T-helper 1 cell treated with Interleukin-12 subunit alpha and Interleukin-12 subunit beta and Interleukin-4 antibody, amounts not matched to agents 30 ng/mL and 1 ng/mL, for 36 hours (primary cell): ENCODE results near the gene KCNK15. TPM values are rescaled to one million over a fixed set of nuclear protein-coding genes. Genes with fewer than 3 reads are reported as not detected.

Source experiments
- intact Hi-C: fragments of 100-400 bp; cut with micrococcal nuclease; formaldehyde crosslinking; loops from one replicate; pipeline ENCODE4 v1.15.1; 2024
- total RNA-seq: library from RNA; stranded (reverse); gene quantifications from 2 replicates; pipeline ENCODE4 v1.2.3, GENCODE V29; 2022

KCNK15 gene
- total RNA-seq, 1 donor from 2014 or later, result 0.25 TPM

- intact Hi-C loops, result no loop called here
These were observed 30.0 kb upstream of the KCNK15 start for GRCh38 chr20:44715499-44716308.

DNA sequence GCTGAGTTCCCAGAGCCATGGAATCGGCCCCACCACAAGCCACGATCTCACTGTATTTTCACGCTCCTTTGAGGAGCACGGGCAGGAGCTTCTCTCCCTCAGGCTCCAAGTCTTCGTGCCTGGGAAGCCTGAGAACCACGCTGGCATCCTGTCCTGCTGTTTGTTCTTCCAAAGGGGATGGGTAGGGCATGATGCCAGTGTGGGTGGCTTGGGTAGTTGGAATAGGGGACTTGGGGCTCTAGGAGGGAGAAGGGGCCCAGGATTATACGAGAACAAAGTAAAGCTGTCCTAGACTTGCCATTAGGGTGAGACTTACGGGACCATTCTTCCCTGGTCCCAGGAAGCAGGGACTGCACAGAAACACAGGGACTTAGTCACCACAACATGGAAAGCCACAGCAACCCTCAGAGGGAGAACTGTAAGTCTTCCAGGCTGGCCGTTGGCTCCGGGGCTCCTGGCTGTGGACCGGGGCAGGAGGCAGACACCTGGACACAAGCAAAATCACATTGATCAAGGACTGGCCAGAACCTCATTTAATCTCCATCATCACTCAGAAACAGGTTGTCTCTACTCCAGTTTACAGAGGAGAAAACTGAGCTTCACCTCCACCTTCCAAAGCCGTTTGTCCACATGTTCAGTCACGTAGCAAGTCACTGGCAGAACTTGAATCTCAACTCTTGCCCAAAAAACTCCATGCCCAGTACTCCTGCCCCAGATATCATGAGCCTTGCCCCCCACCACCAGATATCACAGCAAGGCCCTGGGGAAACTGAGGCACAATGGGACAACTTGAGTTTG, 29.2 kb upstream of the KCNK15 start:
- intact Hi-C loops, result no loop called here

GRCh38 chr20:44717986-44718385, 27.7 kb upstream of the KCNK15 start:
- intact Hi-C loops, result no loop called here

GRCh38 chr20:44719841-44720240, 25.8 kb upstream of the KCNK15 start:
- intact Hi-C loops, result no loop called here

DNA sequence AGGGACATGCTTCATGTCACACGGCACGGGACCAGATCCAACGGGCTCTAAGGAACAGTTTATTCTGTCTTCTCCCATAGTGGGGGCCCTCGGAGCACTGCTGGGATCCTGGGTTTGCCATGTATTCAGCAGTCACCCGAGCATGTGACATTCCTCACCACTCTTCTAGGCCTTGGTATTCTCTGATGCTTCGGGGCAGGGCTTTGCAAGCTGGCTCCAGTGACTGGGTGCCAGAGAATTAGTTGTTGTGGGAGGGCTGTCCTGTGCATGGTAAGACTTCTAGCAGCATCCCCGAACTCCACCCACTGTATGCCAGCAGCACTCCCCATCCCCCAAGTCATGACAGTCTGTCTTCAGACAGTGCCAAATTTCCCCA, 25.1 kb upstream of the KCNK15 start:
- intact Hi-C loops, result no loop called here

- intact Hi-C loops, result no loop called here
These were observed 24.5 kb upstream of the KCNK15 start for GRCh38 chr20:44720997-44721784.

DNA sequence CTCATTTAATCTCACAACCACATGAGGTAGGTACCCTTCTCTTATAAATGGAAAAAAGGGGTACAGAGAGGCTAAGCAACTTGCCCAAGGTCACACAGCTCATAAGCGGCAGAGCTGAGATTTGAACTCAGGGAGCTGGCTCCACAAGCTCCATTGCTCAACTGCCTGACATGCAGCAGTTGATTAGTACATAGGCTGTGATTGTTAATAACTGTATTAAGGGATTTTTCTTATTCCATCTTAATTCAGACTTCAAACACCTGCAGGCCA, 23.9 kb upstream of the KCNK15 start:
- intact Hi-C loops, result no loop called here

GRCh38 chr20:44722990-44723389, 22.7 kb upstream of the KCNK15 start:
- intact Hi-C loops, result no loop called here

GRCh38 chr20:44723391-44723790, 22.3 kb upstream of the KCNK15 start:
- intact Hi-C loops, result no loop called here

DNA sequence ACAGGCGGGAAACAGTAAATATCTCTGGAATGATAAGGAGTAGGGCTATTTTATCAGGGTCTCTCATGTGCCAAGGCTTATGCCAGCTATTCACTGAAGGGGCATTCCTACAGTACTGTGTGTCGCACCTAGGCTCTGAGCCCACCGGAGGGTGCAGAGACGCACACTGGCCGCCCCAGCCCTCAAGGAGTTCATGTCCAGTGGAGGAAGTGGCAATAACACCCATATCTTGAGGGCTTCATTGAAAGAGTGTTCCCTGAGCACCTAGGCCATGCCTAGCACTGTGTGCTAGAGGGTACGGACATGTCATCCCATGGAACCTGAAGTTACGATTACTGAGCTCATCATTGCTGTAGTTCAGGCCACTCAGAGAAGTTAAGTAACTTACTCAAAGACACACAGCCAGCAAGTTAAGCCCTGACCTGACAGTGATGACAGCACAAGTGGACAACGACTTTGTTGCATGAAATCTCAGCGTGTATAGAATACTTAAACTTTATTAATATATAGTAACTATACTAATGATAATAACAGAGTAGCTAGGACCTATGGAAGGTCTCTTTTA, 21.8 kb upstream of the KCNK15 start:
- intact Hi-C loops, result no loop called here

DNA sequence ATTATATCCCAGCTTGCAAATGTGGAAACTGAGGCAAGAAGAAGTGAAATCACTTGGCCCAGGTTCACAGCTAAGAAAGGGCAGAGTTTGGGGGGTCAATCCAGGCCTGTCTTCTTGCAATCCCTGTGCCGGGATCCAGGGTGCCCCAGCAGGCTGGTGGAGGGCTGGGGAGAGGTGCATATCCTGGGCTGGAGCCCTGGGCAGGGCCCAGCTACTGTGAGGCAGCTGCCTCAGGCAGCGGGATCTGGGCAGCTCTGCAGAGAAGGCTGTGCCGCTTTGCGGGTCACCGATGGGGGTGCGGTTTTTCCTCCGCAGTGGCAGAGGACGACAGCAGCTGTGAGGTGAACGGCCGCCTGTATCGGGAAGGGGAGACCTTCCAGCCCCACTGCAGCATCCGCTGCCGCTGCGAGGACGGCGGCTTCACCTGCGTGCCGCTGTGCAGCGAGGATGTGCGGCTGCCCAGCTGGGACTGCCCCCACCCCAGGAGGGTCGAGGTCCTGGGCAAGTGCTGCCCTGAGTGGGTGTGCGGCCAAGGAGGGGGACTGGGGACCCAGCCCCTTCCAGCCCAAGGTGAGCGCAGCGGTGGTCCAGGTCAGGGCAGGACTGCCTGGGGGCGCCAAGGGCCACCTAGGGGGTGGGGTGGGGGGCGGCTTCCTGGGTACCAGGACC, 21.1 kb upstream of the KCNK15 start:
- intact Hi-C loops, result no loop called here

GRCh38 chr20:44725837-44726236, 19.8 kb upstream of the KCNK15 start:
- intact Hi-C loops, result no loop called here

DNA sequence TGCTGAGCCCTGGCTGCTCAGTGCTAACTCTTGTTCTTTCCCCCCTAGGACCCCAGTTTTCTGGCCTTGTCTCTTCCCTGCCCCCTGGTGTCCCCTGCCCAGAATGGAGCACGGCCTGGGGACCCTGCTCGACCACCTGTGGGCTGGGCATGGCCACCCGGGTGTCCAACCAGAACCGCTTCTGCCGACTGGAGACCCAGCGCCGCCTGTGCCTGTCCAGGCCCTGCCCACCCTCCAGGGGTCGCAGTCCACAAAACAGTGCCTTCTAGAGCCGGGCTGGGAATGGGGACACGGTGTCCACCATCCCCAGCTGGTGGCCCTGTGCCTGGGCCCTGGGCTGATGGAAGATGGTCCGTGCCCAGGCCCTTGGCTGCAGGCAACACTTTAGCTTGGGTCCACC, 18.6 kb upstream of the KCNK15 start:
- intact Hi-C loops, result no loop called here

DNA sequence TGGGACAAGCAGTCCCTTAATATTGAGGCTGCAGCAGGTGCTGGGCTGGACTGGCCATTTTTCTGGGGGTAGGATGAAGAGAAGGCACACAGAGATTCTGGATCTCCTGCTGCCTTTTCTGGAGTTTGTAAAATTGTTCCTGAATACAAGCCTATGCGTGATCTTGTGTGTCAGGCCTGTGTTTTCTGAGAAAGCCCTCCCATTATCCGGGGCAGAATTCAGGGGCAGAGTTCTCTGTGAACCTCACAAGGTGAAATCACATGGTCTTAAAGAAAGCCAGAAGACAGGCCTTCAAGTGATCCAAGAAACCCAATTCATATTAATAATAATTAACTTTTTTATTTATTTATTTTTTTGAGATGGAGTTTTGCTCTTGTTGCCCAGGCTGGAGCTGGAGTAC, 18.0 kb upstream of the KCNK15 start:
- intact Hi-C loops, result no loop called here

GRCh38 chr20:44728801-44729443, 16.7 kb upstream of the KCNK15 start:
- intact Hi-C loops, result no loop called here

- intact Hi-C loops, result loop anchor here (10.0 kb wide), 3 partner anchors 416 to 1064 kb away; partner anchors contain the start of genes DNTTIP1, FITM2 and WFDC3
These were observed 15.2 kb upstream of the KCNK15 start for GRCh38 chr20:44730441-44730840.

GRCh38 chr20:44731657-44732056, 14.0 kb upstream of the KCNK15 start:
- intact Hi-C loops, result loop anchor here (2.0 to 10.0 kb wide), 4 partner anchors 113 to 1063 kb away; partner anchors contain the start of genes DNTTIP1, FITM2 and WFDC3

DNA sequence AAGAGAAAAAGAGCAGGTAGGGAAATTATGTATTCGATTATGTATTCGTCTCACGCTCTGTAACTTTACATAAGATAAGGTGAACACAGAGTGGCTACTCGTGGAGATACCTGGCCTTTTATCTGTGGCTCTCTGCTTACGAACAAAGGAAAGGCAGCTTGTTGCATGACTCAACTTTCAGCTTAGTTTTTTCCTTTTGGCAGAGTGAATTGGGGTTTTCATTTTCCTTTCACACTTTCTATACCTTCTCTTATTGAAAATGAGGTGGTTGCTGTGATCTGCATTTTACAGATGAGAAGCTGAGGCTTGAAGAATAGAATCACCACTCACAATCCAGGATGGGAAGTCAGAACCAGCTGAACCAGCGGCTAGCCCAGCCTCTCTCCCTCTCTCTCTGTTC, 13.3 kb upstream of the KCNK15 start:
- intact Hi-C loops, result loop anchor here (2.0 to 10.0 kb wide), 4 partner anchors 114 to 1062 kb away; partner anchors contain the start of genes DNTTIP1, FITM2 and WFDC3

DNA sequence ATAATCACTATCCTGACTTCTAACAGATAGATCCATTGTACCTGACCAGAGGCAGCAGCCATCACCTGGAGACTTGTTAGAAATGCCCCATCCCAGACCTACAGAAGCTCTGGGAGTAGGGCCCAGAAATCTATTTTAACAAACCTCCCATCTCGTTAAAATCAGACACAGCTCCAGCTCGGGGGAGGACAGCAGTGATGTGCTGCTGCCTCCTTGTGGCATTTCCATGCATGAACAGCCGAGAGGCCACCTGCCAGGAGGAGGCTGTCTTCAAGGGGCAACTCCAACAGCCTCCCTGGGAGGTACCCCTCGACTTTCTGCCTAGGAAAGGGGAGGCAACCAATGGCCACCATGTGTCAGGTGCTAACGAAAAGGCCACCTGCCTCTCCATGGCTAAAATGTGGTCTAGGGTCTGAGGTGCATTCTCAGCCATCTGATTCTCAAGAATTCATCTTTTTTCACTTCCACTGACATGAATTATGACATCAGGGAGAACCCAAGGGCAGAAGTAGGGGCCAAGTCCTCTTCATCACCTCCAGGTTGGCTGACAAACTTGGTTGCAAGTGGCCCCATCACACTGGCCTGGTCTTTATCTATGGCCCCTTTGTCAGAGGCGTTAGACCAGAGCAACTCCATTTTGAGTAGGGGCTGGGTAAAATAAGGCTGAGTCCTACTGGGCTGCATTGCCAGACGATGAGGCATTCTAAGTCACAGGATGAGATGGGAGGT, 12.2 kb upstream of the KCNK15 start:
- intact Hi-C loops, result loop anchor here (1.0 to 10.0 kb wide), 9 partner anchors 48 to 1061 kb away; partner anchors contain the start of genes DNTTIP1, FITM2 and WFDC3
